Tibial nerve (tissue), 4 donors: ENCODE results near the gene UMOD. TPM values are rescaled to one million over a fixed set of nuclear protein-coding genes. Genes with fewer than 3 reads are reported as not detected.

Experiments used
- DNase-seq, 2 donors: peaks; one replicate each; pipeline ENCODE4 v3.0.0-alpha.2; 2019; ENCODE audit warnings: low spot score in 2 of 2
- H3K27ac ChIP-seq, 4 donors: fragments of 200-600 bp; sonication (generic) in 3 of 4; one replicate each; pipeline ENCODE4 v1.5.1; 2017 to 2019; ENCODE audit warnings: mild to moderate bottlenecking in 1 of 4
- H3K27me3 ChIP-seq, 2 donors: fragments of 200-600 bp; sonication (generic) in 1 of 2; one replicate each; pipeline versions ENCODE4 v1.5.1 to v1.6.0; 2017 to 2019
- H3K36me3 ChIP-seq, 3 donors: fragments of 200-600 bp; sonication (generic); one replicate each; pipeline ENCODE4 v1.5.1; 2018 to 2019
- H3K4me1 ChIP-seq, 4 donors: fragments of 200-600 bp; sonication (generic) in 3 of 4; one replicate each; pipeline ENCODE4 v1.5.1; 2017 to 2019
- H3K4me3 ChIP-seq, 4 donors: fragments of 200-600 bp; sonication (generic) in 3 of 4; one replicate each; pipeline ENCODE4 v1.5.1; 2017 to 2019; ENCODE audit warnings: mild to moderate bottlenecking in 1 of 4, moderate library complexity in 1 of 4
- H3K9me3 ChIP-seq, 4 donors: fragments of 200-600 bp; sonication (generic) in 3 of 4; one replicate each; pipeline ENCODE4 v1.5.1; 2017 to 2019
- CTCF ChIP-seq, 5 experiments: fragments of 200-600 bp in 3 of 5; fragments of 450-650 bp in 2 of 5; sonication (generic) in 3 of 5; IDR thresholded peaks; one replicate each; pipeline ENCODE4 v1.5.1; 2016 to 2019; ENCODE audit warnings: antibody characterized with exemption in 5 of 5, mild to moderate bottlenecking in 3 of 5, moderate library complexity in 2 of 5
- EP300 ChIP-seq, 2 donors: sonication (generic); formaldehyde crosslinking; IDR thresholded peaks; one replicate each; pipeline ENCODE4 v1.6.1; 2017; ENCODE audit warnings: antibody characterized with exemption in 2 of 2, mild to moderate bottlenecking in 1 of 2
- POLR2A ChIP-seq, 2 donors: fragments of 450-650 bp; IDR thresholded peaks; one replicate each; pipeline ENCODE4 v1.6.1; 2017; ENCODE audit warnings: antibody characterized with exemption in 2 of 2, mild to moderate bottlenecking in 2 of 2, moderate library complexity in 2 of 2
- WGBS, 2 donors: methylation state at CpG; one replicate each; pipeline ENCODE4 v1.1.5; 2018; 5-methylcytosine and 5-hydroxymethylcytosine counted together
- total RNA-seq, 4 donors: library from RNA; depleted of rRNA; stranded (reverse); fragments of >200 nt; gene quantifications; one replicate each; pipeline ENCODE4 v1.1.0, GENCODE V29; 2016

Gene UMOD
- total RNA-seq, 4 donors from 2014 or later: not detected

- Histone ChIP-seq H3K4me1 (no peaks in the 10 kb centered on the region), H3K27me3 (no peaks in the 10 kb centered on the region), H3K27ac (no peak overlapping the region), H3K9me3 (no peaks in the 10 kb centered on the region), H3K36me3 (no peaks in the 10 kb centered on the region), H3K4me3 (no peak overlapping the region)
- TF ChIP-seq POLR2A (IDR thresholded peaks at IDR 0.05): no peak
- TF ChIP-seq CTCF (IDR thresholded peaks at IDR 0.05): no peak
- no peak for TF ChIP-seq EP300 (IDR thresholded peaks at IDR 0.05)
- 81 to 83% methylated on average over 6 of the region's 6 CpGs for WGBS, 2 donors
- DNase-seq: no peak
Observed at GRCh38 chr16:20349615-20350014, 2.9 kb downstream of the UMOD start.

GRCh38 chr16:20348365-20349185, 3.9 kb downstream of the UMOD start:
- no peak for DNase-seq
- no peaks in the 10 kb centered on the region for H3K9me3 ChIP-seq
- TF ChIP-seq CTCF (IDR thresholded peaks at IDR 0.05) (no peak), EP300 (IDR thresholded peaks at IDR 0.05) (no peak), POLR2A (IDR thresholded peaks at IDR 0.05) (no peak)
- no peaks in the 10 kb centered on the region for H3K36me3 ChIP-seq
- 30 to 54% methylated on average over 37 to 64 of the region's 77 CpGs for WGBS, 2 donors
- no peak overlapping the region for H3K4me3 ChIP-seq
- H3K27me3 ChIP-seq: no peaks in the 10 kb centered on the region
- no peaks in the 10 kb centered on the region for H3K4me1 ChIP-seq
- no peak overlapping the region for H3K27ac ChIP-seq

GRCh38 chr16:20347666-20348364, 4.7 kb downstream of the UMOD start:
- WGBS, 2 donors: 60% methylated on average over 12 of the region's 12 CpGs
- Histone ChIP-seq H3K27me3 (no peaks in the 10 kb centered on the region), H3K9me3 (no peaks in the 10 kb centered on the region), H3K4me3 (no peak overlapping the region), H3K4me1 (no peaks in the 10 kb centered on the region), H3K27ac (no peak overlapping the region), H3K36me3 (no peaks in the 10 kb centered on the region)
- no peak for DNase-seq
- no peak for TF ChIP-seq POLR2A (IDR thresholded peaks at IDR 0.05)
- TF ChIP-seq CTCF (IDR thresholded peaks at IDR 0.05): no peak
- TF ChIP-seq EP300 (IDR thresholded peaks at IDR 0.05): no peak

GRCh38 chr16:20344611-20345010, 7.9 kb downstream of the UMOD start:
- WGBS, 2 donors: 52 to 62% methylated on average over 5 of the region's 5 CpGs
- no peak overlapping the region for H3K27ac ChIP-seq
- no peaks in the 10 kb centered on the region for H3K27me3 ChIP-seq
- no peaks in the 10 kb centered on the region for H3K36me3 ChIP-seq
- TF ChIP-seq EP300 (IDR thresholded peaks at IDR 0.05): no peak
- no peak for TF ChIP-seq CTCF (IDR thresholded peaks at IDR 0.05)
- no peak for TF ChIP-seq POLR2A (IDR thresholded peaks at IDR 0.05)
- no peak overlapping the region for H3K4me3 ChIP-seq
- H3K4me1 ChIP-seq: no peaks in the 10 kb centered on the region
- H3K9me3 ChIP-seq: no peaks in the 10 kb centered on the region
- DNase-seq: no peak

- no peak for DNase-seq
- TF ChIP-seq EP300 (IDR thresholded peaks at IDR 0.05) (no peak), POLR2A (IDR thresholded peaks at IDR 0.05) (no peak), CTCF (IDR thresholded peaks at IDR 0.05) (no peak)
- Histone ChIP-seq H3K4me3 (no peak overlapping the region), H3K9me3 (no peaks in the 10 kb centered on the region), H3K4me1 (no peaks in the 10 kb centered on the region), H3K27me3 (no peaks in the 10 kb centered on the region), H3K27ac (no peak overlapping the region), H3K36me3 (no peaks in the 10 kb centered on the region)
- WGBS, 2 donors: 88 to 91% methylated on average over 3 of the region's 3 CpGs
Observed at GRCh38 chr16:20339744-20340143, 12.8 kb downstream of the UMOD start.
